GM08714 (cell line): Measurements from ENCODE around the gene PRKD1.

ENCODE experiments used
- H3K4me3 ChIP-seq: fragments of 200-500 bp; sonication (Bioruptor generic); 2 replicates; pipeline ENCODE4 v1.5.1; 2014; ENCODE audit warnings: mild to moderate bottlenecking, low read length, inconsistent platforms
- ZNF274 ChIP-seq: IDR thresholded peaks from 2 replicates; pipeline ENCODE4 v1.6.1; 2012; ENCODE audit warnings: mild to moderate bottlenecking, low read depth, low read length

Gene PRKD1

GRCh38 chr14:29528889-29529288, 398.8 kb downstream of the PRKD1 start:
- no peak overlapping the region for H3K4me3 ChIP-seq
- TF ChIP-seq ZNF274: no peak

GRCh38 chr14:29527286-29527685, 400.4 kb downstream of the PRKD1 start:
- TF ChIP-seq ZNF274: no peak
- H3K4me3 ChIP-seq: no peak overlapping the region
